GM10266 (cell line): ENCODE measurements around the gene UBA6.

Source experiments
- DNase-seq: peaks from one replicate; pipeline ENCODE4 v3.0.0; 2012; ENCODE audit errors: extremely low spot score
- CTCF ChIP-seq: IDR thresholded peaks from 2 replicates; pipeline ENCODE4 v1.5.1; 2012; ENCODE audit warnings: mild to moderate bottlenecking, low read depth; ENCODE audit not compliant: control insufficient read depth, insufficient read depth; ENCODE audit errors: missing control alignments

Gene UBA6

GRCh38 chr4:67721770-67722597 is 21.0 kb upstream of the UBA6 start:
- no peak for TF ChIP-seq CTCF
- no peak for DNase-seq

DNA sequence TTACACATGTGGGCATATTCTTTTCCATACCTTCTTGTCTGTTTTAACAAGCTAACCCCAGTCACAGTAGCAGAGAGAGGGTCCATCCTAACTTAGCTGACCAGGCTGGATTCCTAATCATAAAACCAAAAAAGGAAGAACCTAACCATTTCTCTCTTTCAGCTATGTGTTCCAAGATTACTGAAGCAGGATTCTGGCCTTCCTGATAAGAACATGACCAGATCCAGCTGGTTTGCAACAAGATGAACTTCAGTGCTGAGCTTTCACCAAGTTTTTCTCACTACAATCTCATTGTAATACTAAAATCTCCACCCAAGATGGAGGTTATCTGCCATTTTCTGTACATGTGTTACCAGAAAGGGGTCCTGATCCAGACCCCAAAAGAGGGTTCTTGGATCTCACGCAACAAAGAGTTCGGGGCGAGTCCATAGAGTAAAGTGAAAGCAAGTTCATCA is 20.4 kb upstream of the UBA6 start:
- no peak for DNase-seq
- no peak for TF ChIP-seq CTCF

GRCh38 chr4:67719953-67720617 is 19.1 kb upstream of the UBA6 start:
- TF ChIP-seq CTCF, result no peak
- no peak for DNase-seq

- no peak for DNase-seq
- no peak for TF ChIP-seq CTCF
Observed at GRCh38 chr4:67718848-67719247, 17.9 kb upstream of the UBA6 start.

GRCh38 chr4:67717586-67717985 is 16.6 kb upstream of the UBA6 start:
- DNase-seq, result no peak
- no peak for TF ChIP-seq CTCF

GRCh38 chr4:67714955-67715354 is 14.0 kb upstream of the UBA6 start:
- TF ChIP-seq CTCF, result no peak

DNA sequence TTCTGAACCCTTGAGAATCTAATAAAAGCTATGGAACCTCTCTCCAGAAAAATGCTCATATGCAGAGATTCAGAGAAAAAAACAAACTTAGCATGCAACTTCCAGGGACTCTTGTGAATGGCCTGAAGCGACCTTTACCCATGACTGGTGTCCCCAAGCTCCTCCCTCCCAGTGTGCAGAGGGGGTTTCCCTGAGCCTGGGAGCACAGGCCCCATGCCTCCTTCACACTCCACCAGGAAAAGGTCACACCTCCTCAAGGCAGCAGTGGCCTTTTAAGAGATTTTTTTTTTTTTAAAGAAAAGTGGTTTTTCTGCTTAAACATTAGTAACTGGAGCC is 13.3 kb upstream of the UBA6 start:
- peak; percentile 29 for DNase-seq
- no peak for TF ChIP-seq CTCF

More at GRCh38 chr4:67714955-67715354, 14.0 kb upstream of the UBA6 start:
- DNase-seq, result no peak
